ENCODE measurements around the gene DGKI.
"Not testable (repeated sequence)": the region's sequence is repeated elsewhere in the genome, so short reads cannot be mapped to it uniquely, and the experiment has no call there.

DGKI gene

GRCh38 chr7:137742051-137742450 lies 104.7 kb downstream of the DGKI start:
- no peak for DNase-seq (ENCODE audit: low read depth in 3 of 3)

GRCh38 chr7:137741443-137741842 lies 105.3 kb downstream of the DGKI start:
- DNase-seq (ENCODE audit: low read depth in 3 of 3): no peak

DNA sequence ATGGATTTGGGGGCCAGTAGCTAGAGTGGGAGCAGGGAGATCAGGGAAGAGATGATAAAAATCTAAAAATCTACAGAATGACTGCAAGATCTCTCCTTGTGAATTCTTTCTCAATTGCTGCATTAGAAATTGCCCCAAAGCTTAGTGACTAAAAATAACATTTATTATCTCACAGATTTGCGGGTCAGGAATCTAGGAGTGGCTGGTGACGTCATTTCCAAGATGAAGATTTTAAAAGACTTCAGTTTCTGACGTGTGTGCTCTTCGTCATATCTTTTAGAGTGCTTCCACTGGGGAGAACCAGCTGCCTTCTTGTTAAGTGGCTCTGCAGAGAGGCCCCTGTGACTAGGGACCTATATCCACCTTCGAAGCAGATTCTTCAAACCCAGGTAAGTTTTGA lies 112.6 kb downstream of the DGKI start:
- no peak for DNase-seq (ENCODE audit: low read depth in 3 of 3)

- no peak for DNase-seq (ENCODE audit: low read depth in 3 of 3)
These were observed 114.6 kb downstream of the DGKI start for GRCh38 chr7:137732168-137732567.

DNA sequence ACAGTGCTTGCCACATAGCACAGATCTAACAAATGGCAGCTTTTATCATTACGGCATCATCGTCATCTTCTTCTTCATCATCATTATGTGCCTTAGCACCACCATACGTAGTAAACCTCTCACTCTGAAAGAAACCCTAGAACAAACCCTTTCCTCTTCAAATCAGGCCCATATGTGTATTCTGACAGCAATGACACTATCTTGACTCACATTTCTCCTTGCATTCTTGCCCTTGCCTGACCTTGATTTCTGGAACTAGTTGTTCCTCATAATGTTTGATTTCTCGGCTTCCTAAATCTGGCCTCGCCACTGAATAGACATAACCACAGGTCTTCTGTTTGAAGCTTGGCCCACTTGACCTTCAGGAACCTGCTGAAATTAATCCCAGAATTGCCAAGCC lies 115.3 kb downstream of the DGKI start:
- DNase-seq (ENCODE audit: low read depth in 3 of 3): no peak

DNA sequence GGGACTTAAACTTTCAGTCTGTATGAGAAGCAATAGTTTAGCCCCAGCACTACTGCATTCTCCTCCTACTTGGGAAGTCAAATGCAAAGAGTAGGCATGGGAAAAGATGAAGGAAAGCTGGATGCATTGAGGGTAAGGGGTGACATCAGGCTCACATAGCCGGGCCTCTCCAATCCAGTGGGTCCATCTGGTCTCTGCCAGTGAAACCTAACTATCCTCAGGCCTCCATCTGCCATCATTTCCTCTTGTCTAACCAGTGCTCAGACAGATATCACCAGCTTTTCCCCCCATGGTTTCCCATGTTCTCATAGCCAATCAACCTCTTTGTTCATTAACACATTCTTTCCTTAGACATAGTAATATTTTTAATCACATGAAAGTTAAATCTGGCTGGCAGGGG lies 118.3 kb downstream of the DGKI start:
- no peak for DNase-seq (ENCODE audit: low read depth in 3 of 3)

- no peak for DNase-seq (ENCODE audit: low read depth in 3 of 3)
These were observed 119.4 kb downstream of the DGKI start for GRCh38 chr7:137727413-137727812.

- no peak for DNase-seq (ENCODE audit: low read depth in 3 of 3)
These were observed 128.4 kb downstream of the DGKI start for GRCh38 chr7:137718355-137718754.

DNA sequence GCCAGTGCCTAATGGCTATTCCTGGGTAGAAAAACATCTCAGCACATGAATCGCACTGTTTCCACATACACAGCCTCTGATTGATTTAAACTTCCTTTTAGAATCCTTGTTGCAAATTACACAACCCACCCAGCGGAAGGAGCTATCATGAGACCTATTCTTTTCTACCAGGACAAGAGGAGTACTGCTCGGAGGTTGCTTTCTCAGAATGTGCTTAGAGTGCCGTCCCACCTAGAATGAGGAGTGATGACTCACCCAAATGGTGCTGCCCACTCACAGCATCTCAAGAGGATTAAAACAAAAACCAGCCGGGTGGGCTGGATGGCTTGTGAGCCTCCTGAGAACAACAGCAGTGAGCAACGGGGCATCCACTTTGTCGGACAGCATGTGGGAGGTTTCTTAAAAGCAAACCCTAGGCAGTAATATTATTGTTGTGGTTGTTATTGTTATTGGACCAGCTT lies 128.9 kb downstream of the DGKI start:
- no peak for DNase-seq (ENCODE audit: low read depth in 3 of 3)

DNA sequence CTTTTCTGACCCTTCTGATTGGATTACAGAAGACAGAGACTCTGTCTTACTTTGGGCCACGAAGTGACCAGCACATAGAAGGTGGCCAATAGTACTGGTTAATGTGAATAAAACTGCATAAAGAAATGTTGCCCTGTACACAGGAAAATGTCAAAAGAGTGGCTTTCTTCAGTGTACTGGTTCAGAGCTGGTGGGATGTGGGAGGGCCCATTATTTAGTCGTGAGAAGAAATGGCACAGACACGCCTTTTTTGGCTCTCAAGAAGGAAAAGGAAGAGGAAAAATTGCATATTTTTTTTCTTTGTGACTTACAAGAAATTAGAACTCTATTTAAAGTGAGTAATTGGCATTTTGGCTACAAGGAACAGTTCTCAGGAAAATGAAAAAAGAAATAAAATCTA lies 129.7 kb downstream of the DGKI start:
- no peak for DNase-seq (ENCODE audit: low read depth in 3 of 3)

DNA sequence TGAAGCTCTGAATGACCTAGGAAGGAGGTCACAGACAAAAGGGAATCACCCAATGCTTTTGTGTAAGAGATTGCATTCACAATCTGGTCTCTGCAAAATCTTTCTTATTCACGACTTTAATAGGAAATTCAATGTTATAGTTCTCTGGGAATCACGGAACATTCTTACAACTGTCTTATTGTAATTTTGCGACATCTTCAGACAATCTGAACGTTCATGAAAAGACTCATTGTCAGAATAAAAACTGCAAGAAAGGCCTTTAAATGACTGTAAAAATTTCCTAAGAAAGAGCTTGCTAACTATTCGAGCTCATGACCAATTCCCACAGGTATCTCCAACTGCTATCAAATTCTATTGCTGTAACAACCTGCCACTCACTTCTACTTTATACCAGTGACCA lies 130.7 kb downstream of the DGKI start:
- no peak for DNase-seq (ENCODE audit: low read depth in 3 of 3)

- no peak for DNase-seq (ENCODE audit: low read depth in 3 of 3)
These were observed 131.2 kb downstream of the DGKI start for GRCh38 chr7:137715533-137715932.

- DNase-seq (ENCODE audit: low read depth in 3 of 3): no peak
These were observed 131.7 kb downstream of the DGKI start for GRCh38 chr7:137715121-137715520.

GRCh38 chr7:137706330-137706729 lies 140.4 kb downstream of the DGKI start:
- DNase-seq (ENCODE audit: low read depth in 3 of 3): not testable (repeated sequence)

DNA sequence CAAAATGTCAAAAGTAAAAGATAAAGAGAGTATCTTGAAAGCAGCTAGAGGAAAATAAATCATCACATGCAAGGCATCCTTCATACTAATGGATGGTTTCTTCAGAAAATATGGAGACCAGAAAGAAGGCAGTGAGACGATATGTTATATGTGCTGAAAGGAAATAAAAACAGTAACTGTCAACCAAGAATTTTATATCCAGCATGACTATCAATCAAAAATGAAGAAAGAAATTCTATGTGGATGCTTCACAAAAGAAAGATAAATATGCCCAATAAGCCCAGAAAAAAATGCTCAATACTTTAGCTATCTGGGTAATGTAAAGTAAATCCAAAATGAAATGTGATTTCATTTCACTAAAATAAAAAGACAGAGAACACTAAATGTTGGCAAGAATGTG lies 142.1 kb downstream of the DGKI start:
- DNase-seq (ENCODE audit: low read depth in 3 of 3): no peak

DNA sequence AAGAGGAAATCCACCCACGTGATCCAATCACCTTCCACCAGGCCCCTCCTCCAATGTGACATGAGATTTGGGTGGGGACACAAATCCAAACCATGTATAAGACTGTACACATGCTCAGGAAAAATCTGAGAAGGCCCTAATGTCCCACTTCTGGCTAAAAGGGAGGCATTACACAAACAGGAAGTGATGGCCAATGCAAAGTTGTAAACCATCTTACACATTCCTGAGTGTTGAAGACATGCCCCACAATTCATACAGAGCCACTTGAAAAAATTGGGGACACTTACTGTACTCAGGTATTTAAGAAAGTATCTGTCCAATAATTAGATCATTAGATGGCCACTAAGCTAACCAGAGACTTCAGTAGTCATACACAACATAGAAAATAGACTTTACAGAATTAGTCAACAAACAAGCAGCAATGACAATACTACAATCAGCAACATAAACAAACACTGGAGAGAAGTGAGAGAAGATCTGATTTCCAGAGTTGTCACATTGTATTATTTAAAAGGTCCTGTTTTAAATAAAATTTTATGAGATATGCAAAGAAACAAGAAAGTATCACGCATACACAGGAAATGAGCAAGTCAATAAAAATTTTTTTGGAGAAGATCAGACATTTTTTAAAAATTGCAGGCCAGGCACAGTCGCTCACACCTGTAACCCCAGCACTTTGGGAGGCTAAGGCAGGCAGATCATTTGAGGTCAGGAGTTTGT lies 143.3 kb downstream of the DGKI start:
- no peak for DNase-seq (ENCODE audit: low read depth in 3 of 3)

GRCh38 chr7:137696988-137697387 lies 149.8 kb downstream of the DGKI start:
- no peak for DNase-seq (ENCODE audit: low read depth in 3 of 3)

- DNase-seq (ENCODE audit: low read depth in 3 of 3): no peak
These were observed 150.4 kb downstream of the DGKI start for GRCh38 chr7:137696376-137696775.

DNA sequence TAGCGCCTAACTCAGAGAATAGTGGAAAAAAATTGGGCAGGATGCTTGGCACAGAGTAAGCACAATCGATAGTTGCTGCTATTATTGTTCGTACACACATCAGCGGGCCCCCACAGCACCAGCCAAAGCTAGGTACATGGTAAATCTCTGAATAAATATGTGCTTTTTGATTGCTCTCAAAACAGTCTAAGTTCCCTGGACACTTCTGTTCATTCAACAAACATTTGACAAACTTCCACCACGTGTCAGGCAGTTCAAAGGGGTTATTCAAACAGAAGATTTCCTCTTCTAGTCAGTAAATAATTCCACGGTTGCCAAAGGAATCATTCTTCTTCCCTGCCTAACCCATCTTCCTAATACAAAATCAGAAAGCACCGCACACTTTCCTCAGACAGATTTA lies 150.8 kb downstream of the DGKI start:
- no peak for DNase-seq (ENCODE audit: low read depth in 3 of 3)

- DNase-seq (ENCODE audit: low read depth in 3 of 3): no peak
These were observed 151.3 kb downstream of the DGKI start for GRCh38 chr7:137695494-137695893.

GRCh38 chr7:137694405-137694804 lies 152.4 kb downstream of the DGKI start:
- DNase-seq (ENCODE audit: low read depth in 3 of 3): no peak

- DNase-seq (ENCODE audit: low read depth in 3 of 3): no peak
These were observed 154.4 kb downstream of the DGKI start for GRCh38 chr7:137692399-137692798.

DNA sequence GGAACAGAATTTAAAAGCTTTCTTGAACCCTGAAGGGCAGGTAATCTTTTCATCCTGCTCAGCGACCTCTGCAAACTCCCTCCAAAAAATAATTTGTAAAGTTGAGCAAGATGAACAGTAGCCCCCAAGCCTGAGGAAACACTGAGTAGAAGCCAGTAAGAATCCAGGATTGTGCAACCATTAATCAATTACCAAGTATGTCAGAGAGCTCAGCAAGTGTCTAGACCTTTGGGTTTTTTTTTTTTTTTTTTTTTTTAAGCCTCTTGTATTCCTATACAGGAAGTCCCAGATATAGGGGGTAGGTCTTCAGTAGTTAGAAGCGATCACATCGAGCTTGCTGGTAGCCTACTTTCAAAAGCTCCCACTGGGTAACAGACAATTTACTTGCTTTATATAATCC lies 155.2 kb downstream of the DGKI start:
- no peak for DNase-seq (ENCODE audit: low read depth in 3 of 3)

- DNase-seq (ENCODE audit: low read depth in 3 of 3): no peak
These were observed 156.1 kb downstream of the DGKI start for GRCh38 chr7:137690635-137691034.
